GM10847 (cell line): ENCODE measurements around the gene AMER3.

ENCODE experiments used
- POLR2A ChIP-seq: IDR thresholded peaks from 2 replicates; pipeline ENCODE4 v1.6.1; 2011; ENCODE audit not compliant: insufficient read length; ENCODE audit errors: extremely low read depth

The AMER3 gene

GRCh38 chr2:130755256-130756052 lies at the start of gene AMER3:
Gene AMER3 (plus strand): TSS chr2:130755540. CDS start chr2:130762073, 6,533 bp downstream.
- no peak for TF ChIP-seq POLR2A

GRCh38 chr2:130720036-130720435 lies 35.3 kb upstream of the AMER3 start:
- TF ChIP-seq POLR2A = no peak

- TF ChIP-seq POLR2A = no peak
Observed at GRCh38 chr2:130720528-130720927, 34.8 kb upstream of the AMER3 start.

- TF ChIP-seq POLR2A = no peak
Observed at GRCh38 chr2:130724455-130724854, 30.9 kb upstream of the AMER3 start.

GRCh38 chr2:130726614-130727180 lies 28.6 kb upstream of the AMER3 start:
- TF ChIP-seq POLR2A = no peak

- TF ChIP-seq POLR2A = no peak
Observed at GRCh38 chr2:130727286-130727924, 27.9 kb upstream of the AMER3 start.

- TF ChIP-seq POLR2A = no peak
Observed at GRCh38 chr2:130728007-130728454, 27.3 kb upstream of the AMER3 start.

- no peak for TF ChIP-seq POLR2A
Observed at GRCh38 chr2:130728549-130729316, 26.6 kb upstream of the AMER3 start, which contains the start of gene GPR148. Gene GPR148 (plus strand): TSS chr2:130729070. CDS start chr2:130729152, 82 bp downstream.

- TF ChIP-seq POLR2A = no peak
Observed at GRCh38 chr2:130729322-130730299, 25.7 kb upstream of the AMER3 start.

GRCh38 chr2:130735200-130735599 lies 20.1 kb upstream of the AMER3 start:
- no peak for TF ChIP-seq POLR2A

GRCh38 chr2:130736487-130736886 lies 18.9 kb upstream of the AMER3 start:
- no peak for TF ChIP-seq POLR2A

GRCh38 chr2:130737592-130737991 lies 17.7 kb upstream of the AMER3 start:
- TF ChIP-seq POLR2A = no peak

GRCh38 chr2:130740671-130741070 lies 14.7 kb upstream of the AMER3 start:
- TF ChIP-seq POLR2A = no peak

- TF ChIP-seq POLR2A = no peak
Observed at GRCh38 chr2:130743278-130743677, 12.1 kb upstream of the AMER3 start.
